SJSA1 (cell line): Measurements from ENCODE around the gene HOXA3. TPM values are rescaled to one million over a fixed set of nuclear protein-coding genes. Genes with fewer than 3 reads are reported as not detected.

ENCODE experiments used
- DNase-seq, 2 experiments: peaks; one replicate each; pipeline ENCODE4 v3.0.0-alpha.2; 2015 to 2020; ENCODE audit warnings: low spot score in 2 of 2, low read depth in 1 of 2
- H3K27ac ChIP-seq: fragments of 250-450 bp; sonication (Bioruptor Pico); 2 replicates; pipeline ENCODE4 v1.5.1; 2020; ENCODE audit warnings: mild to moderate bottlenecking, moderate library complexity
- H3K27me3 ChIP-seq: fragments of 250-450 bp; sonication (Bioruptor Pico); replicated peaks from 2 replicates; pipeline ENCODE4 v1.5.1; 2020; ENCODE audit warnings: mild to moderate bottlenecking, moderate library complexity
- H3K36me3 ChIP-seq: fragments of 250-450 bp; sonication (Bioruptor Pico); 2 replicates; pipeline ENCODE4 v1.5.1; 2020; ENCODE audit warnings: mild to moderate bottlenecking
- H3K4me1 ChIP-seq: fragments of 250-450 bp; sonication (Bioruptor Pico); replicated peaks from 2 replicates; pipeline ENCODE4 v1.6.1; 2021; ENCODE audit warnings: mild to moderate bottlenecking
- H3K4me3 ChIP-seq: fragments of 250-450 bp; sonication (Bioruptor Pico); 2 replicates; pipeline ENCODE4 v1.5.1; 2020; ENCODE audit warnings: mild to moderate bottlenecking
- H3K9me3 ChIP-seq: fragments of 250-450 bp; sonication (Bioruptor Pico); replicated peaks from 2 replicates; pipeline ENCODE4 v1.5.1; 2020; ENCODE audit warnings: mild to moderate bottlenecking
- total RNA-seq: library from RNA; depleted of rRNA; stranded (reverse); fragments of >200 nt; shearing (Covaris generic); gene quantifications from 2 replicates; pipeline ENCODE4 v1.2.3, GENCODE V29; 2014

HOXA3 gene
- total RNA-seq, 1 experiment from 2014 or later: 1.8 TPM

GRCh38 chr7:27176962-27177794, 24.8 kb upstream of the HOXA3 start:
- no peaks in the 10 kb centered on the region for H3K9me3 ChIP-seq
- H3K36me3 ChIP-seq: peaks cover 26% of the 10 kb centered on the region
- peak overlapping the region; percentile 93 for H3K27ac ChIP-seq
- DNase-seq: peak in 1 of 2 experiments; percentile 88
- peak overlapping the region; percentile 57 for H3K4me3 ChIP-seq
- peaks cover 73% of the 10 kb centered on the region for H3K4me1 ChIP-seq
- H3K27me3 ChIP-seq: no peaks in the 10 kb centered on the region

GRCh38 chr7:27176524-27176845, 24.1 kb upstream of the HOXA3 start:
- no peaks in the 10 kb centered on the region for H3K27me3 ChIP-seq
- peak in 1 of 2 experiments; percentile 80 for DNase-seq
- peaks cover 26% of the 10 kb centered on the region for H3K36me3 ChIP-seq
- peak overlapping the region; percentile 93 for H3K27ac ChIP-seq
- H3K4me3 ChIP-seq: peak overlapping the region; percentile 57
- no peaks in the 10 kb centered on the region for H3K9me3 ChIP-seq
- H3K4me1 ChIP-seq: peaks cover 68% of the 10 kb centered on the region

- Histone ChIP-seq H3K36me3 (peaks cover 30% of the 10 kb centered on the region), H3K4me3 (peak overlapping the region; percentile 57), H3K9me3 (no peaks in the 10 kb centered on the region), H3K27me3 (no peaks in the 10 kb centered on the region), H3K4me1 (peaks cover 68% of the 10 kb centered on the region), H3K27ac (peak overlapping the region; percentile 93)
- peak; percentile 66 to 83 for DNase-seq
Measured at GRCh38 chr7:27175626-27176523, 23.5 kb upstream of the HOXA3 start.

- Histone ChIP-seq H3K4me3 (peak overlapping the region; percentile 57), H3K27ac (peak overlapping the region; percentile 93), H3K27me3 (no peaks in the 10 kb centered on the region), H3K4me1 (peaks cover 60% of the 10 kb centered on the region), H3K9me3 (no peaks in the 10 kb centered on the region), H3K36me3 (peaks cover 30% of the 10 kb centered on the region)
- DNase-seq: peak in 1 of 2 experiments; percentile 84
Measured at GRCh38 chr7:27174874-27175625, 22.7 kb upstream of the HOXA3 start.

GRCh38 chr7:27173956-27174873, 21.8 kb upstream of the HOXA3 start, which contains the start of gene HOXA10:
HOXA10 (minus strand) TSS chr7:27174320; CDS start chr7:27174306, 14 bp downstream.
- Histone ChIP-seq H3K4me1 (peaks cover 59% of the 10 kb centered on the region), H3K4me3 (peak within 1 kb of the TSS; percentile 57), H3K9me3 (no peaks in the 10 kb centered on the region), H3K27me3 (no peaks in the 10 kb centered on the region), H3K27ac (peak within 1 kb of the TSS; percentile 93), H3K36me3 (peaks cover 34% of the 10 kb centered on the region)
- peak in 1 of 2 experiments; percentile 79 for DNase-seq

GRCh38 chr7:27173511-27173955, 21.1 kb upstream of the HOXA3 start:
- H3K27me3 ChIP-seq: no peaks in the 10 kb centered on the region
- H3K4me1 ChIP-seq: peaks cover 63% of the 10 kb centered on the region
- DNase-seq: peak in 1 of 2 experiments; percentile 75
- H3K4me3 ChIP-seq: peak overlapping the region; percentile 57
- no peaks in the 10 kb centered on the region for H3K9me3 ChIP-seq
- H3K27ac ChIP-seq: peak overlapping the region; percentile 93
- H3K36me3 ChIP-seq: peaks cover 40% of the 10 kb centered on the region

GRCh38 chr7:27172823-27173510, 20.6 kb upstream of the HOXA3 start:
- Histone ChIP-seq H3K4me1 (peaks cover 64% of the 10 kb centered on the region), H3K27me3 (no peaks in the 10 kb centered on the region), H3K9me3 (no peaks in the 10 kb centered on the region), H3K4me3 (peak overlapping the region; percentile 57), H3K27ac (peak overlapping the region; percentile 93), H3K36me3 (peaks cover 44% of the 10 kb centered on the region)
- DNase-seq: peak; percentile 86 to 92

GRCh38 chr7:27172315-27172774, 20.0 kb upstream of the HOXA3 start:
- peak overlapping the region; percentile 93 for H3K27ac ChIP-seq

GRCh38 chr7:27171637-27172314, 19.4 kb upstream of the HOXA3 start:
- Histone ChIP-seq H3K27me3 (no peaks in the 10 kb centered on the region), H3K9me3 (no peaks in the 10 kb centered on the region), H3K4me3 (peak overlapping the region; percentile 57), H3K36me3 (peaks cover 40% of the 10 kb centered on the region), H3K27ac (peak overlapping the region; percentile 93), H3K4me1 (peaks cover 63% of the 10 kb centered on the region)
- peak in 1 of 2 experiments; percentile 90 for DNase-seq

More at GRCh38 chr7:27172315-27172774, 20.0 kb upstream of the HOXA3 start:
- Histone ChIP-seq H3K36me3 (peaks cover 44% of the 10 kb centered on the region), H3K4me1 (peaks cover 66% of the 10 kb centered on the region), H3K4me3 (peak overlapping the region; percentile 57), H3K27me3 (no peaks in the 10 kb centered on the region), H3K9me3 (no peaks in the 10 kb centered on the region)
- no peak for DNase-seq

- Histone ChIP-seq H3K36me3 (peaks cover 36% of the 10 kb centered on the region), H3K27ac (peak overlapping the region; percentile 93), H3K4me3 (peak overlapping the region; percentile 57), H3K4me1 (peaks cover 63% of the 10 kb centered on the region), H3K27me3 (no peaks in the 10 kb centered on the region), H3K9me3 (no peaks in the 10 kb centered on the region)
- no peak for DNase-seq
Measured at GRCh38 chr7:27171325-27171636, 18.9 kb upstream of the HOXA3 start.

- Histone ChIP-seq H3K9me3 (no peaks in the 10 kb centered on the region), H3K36me3 (peaks cover 36% of the 10 kb centered on the region), H3K27me3 (no peaks in the 10 kb centered on the region), H3K4me3 (peak overlapping the region; percentile 57), H3K4me1 (peaks cover 63% of the 10 kb centered on the region), H3K27ac (peak overlapping the region; percentile 93)
- DNase-seq: peak in 1 of 2 experiments; percentile 83
Measured at GRCh38 chr7:27170426-27171324, 18.3 kb upstream of the HOXA3 start.
